MM.1S (cell line): ENCODE data around the gene TMEM263.

Experiments
- DNase-seq: peaks from one replicate; pipeline ENCODE4 v3.0.0-alpha.2; 2015
- H2AFZ ChIP-seq: fragments of 300-600 bp; sonication (generic); 2 replicates; pipeline ENCODE4 v1.6.0; 2016; ENCODE audit warnings: antibody characterized with exemption, low read length
- H3F3A ChIP-seq: fragments of 300-600 bp; sonication (generic); 2 replicates; pipeline ENCODE4 v1.6.1; 2016; ENCODE audit warnings: mild to moderate bottlenecking, antibody characterized with exemption, low read length, moderate library complexity, mixed read lengths; ENCODE audit not compliant: insufficient read depth
- H3K27ac ChIP-seq: fragments of 300-600 bp; sonication (generic); 2 replicates; pipeline ENCODE4 v1.5.1; 2016; ENCODE audit warnings: mild to moderate bottlenecking, low read length
- H3K27me3 ChIP-seq: fragments of 300-600 bp; sonication (generic); replicated peaks from 2 replicates; pipeline ENCODE4 v1.6.0; 2016; ENCODE audit warnings: low read length; ENCODE audit not compliant: insufficient read depth
- H3K36me3 ChIP-seq: fragments of 300-600 bp; sonication (generic); replicated peaks from 2 replicates; pipeline ENCODE4 v1.6.1; 2016; ENCODE audit warnings: mild to moderate bottlenecking, low read length, mixed read lengths; ENCODE audit not compliant: insufficient read depth
- H3K4me1 ChIP-seq: fragments of 300-600 bp; sonication (generic); 2 replicates; pipeline ENCODE4 v1.6.1; 2016; ENCODE audit warnings: low read length, mixed read lengths
- H3K4me2 ChIP-seq: fragments of 300-600 bp; sonication (generic); 2 replicates; pipeline ENCODE4 v1.6.0; 2016; ENCODE audit warnings: low read depth, low read length
- H3K4me3 ChIP-seq: fragments of 300-600 bp; sonication (generic); 2 replicates; pipeline ENCODE4 v1.5.1; 2016; ENCODE audit warnings: low read length, mixed read lengths
- H3K79me2 ChIP-seq: fragments of 300-600 bp; sonication (generic); 2 replicates; pipeline ENCODE4 v1.6.1; 2016; ENCODE audit warnings: mixed run types, low read length, mixed read lengths
- H3K9ac ChIP-seq: fragments of 300-600 bp; sonication (generic); 2 replicates; pipeline ENCODE4 v1.6.1; 2016; ENCODE audit warnings: low read length, mixed read lengths
- H3K9me2 ChIP-seq: fragments of 300-600 bp; sonication (generic); replicated peaks from 2 replicates; pipeline ENCODE4 v1.6.1; 2016; ENCODE audit warnings: mild to moderate bottlenecking, low read length, mixed read lengths; ENCODE audit not compliant: insufficient read depth
- H3K9me3 ChIP-seq: fragments of 300-600 bp; sonication (generic); replicated peaks from 2 replicates; pipeline ENCODE4 v1.6.1; 2016; ENCODE audit warnings: mild to moderate bottlenecking, low read length, mixed read lengths; ENCODE audit not compliant: insufficient read depth
- H4K20me1 ChIP-seq: fragments of 300-600 bp; sonication (generic); 2 replicates; pipeline ENCODE4 v1.6.1; 2016; ENCODE audit warnings: mild to moderate bottlenecking, low read length, moderate library complexity, mixed read lengths; ENCODE audit not compliant: insufficient read depth
- CTCF ChIP-seq: fragments of 300-600 bp; sonication (generic); IDR thresholded peaks from 2 replicates; pipeline ENCODE4 v1.5.1; 2016; ENCODE audit warnings: antibody characterized with exemption, low read length, mixed read lengths
- EZH2 ChIP-seq: fragments of 300-600 bp; sonication (generic); optimal IDR thresholded peaks from 2 replicates; pipeline ENCODE3; 2017; ENCODE audit warnings: low read depth, mild to moderate bottlenecking, antibody characterized with exemption, low read length, mixed read lengths
- EZH2phosphoT487 ChIP-seq: fragments of 300-600 bp; sonication (generic); IDR thresholded peaks from 2 replicates; pipeline ENCODE4 v1.6.1; 2018; ENCODE audit warnings: antibody characterized with exemption, low read length

Gene TMEM263

DNA sequence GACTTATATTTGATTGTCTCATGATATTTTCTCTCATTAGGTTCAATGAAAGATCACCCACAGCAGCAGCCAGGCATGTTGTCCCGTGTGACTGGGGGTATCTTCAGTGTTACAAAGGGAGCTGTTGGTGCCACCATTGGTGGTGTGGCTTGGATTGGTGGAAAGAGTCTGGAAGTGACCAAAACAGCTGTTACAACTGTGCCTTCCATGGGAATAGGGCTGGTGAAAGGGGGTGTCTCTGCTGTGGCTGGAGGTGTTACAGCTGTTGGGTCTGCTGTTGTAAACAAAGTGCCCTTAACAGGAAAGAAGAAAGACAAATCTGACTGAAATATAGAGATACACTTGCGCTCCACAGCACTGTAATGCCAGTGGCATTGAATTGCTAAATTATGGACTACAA is 15.4 kb downstream of the TMEM263 start:
- Histone ChIP-seq H3K36me3 (no peaks in the 10 kb centered on the region; the same call in 1 of the 2 replicates), H3K27ac (no peak overlapping the region), H3K4me2 (no peak overlapping the region), H3F3A (no peaks in the 10 kb centered on the region), H4K20me1 (no peaks in the 10 kb centered on the region), H3K4me1 (no peaks in the 10 kb centered on the region), H3K9me2 (no peaks in the 10 kb centered on the region), H3K27me3 (no peaks in the 10 kb centered on the region), H3K9me3 (no peaks in the 10 kb centered on the region), H3K4me3 (no peak overlapping the region), H3K79me2 (no peaks in the 10 kb centered on the region), H3K9ac (no peak overlapping the region), H2AFZ (no peak overlapping the region)
- DNase-seq = no peak
- TF ChIP-seq EZH2 = no peak
- no peak for TF ChIP-seq CTCF
- TF ChIP-seq EZH2phosphoT487 = no peak

DNA sequence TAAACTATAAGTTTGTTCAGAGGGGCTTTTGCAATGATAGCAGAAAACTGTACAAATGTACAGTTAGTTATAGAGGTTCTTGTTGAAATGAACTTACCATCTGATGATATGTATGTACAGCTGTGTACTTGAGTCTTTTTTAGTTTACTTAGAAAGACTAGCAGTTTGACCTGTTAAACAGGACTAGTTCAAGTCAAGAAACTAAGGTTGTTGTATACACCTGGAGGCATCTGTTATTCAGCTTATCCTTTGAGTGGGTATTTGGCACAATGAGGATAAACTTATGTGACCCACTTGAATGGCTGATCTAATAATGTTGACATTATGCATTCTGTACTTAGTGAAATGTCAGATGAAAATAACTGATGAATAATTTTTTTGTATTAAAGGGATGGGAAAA is 17.8 kb downstream of the TMEM263 start:
- H3F3A ChIP-seq = no peaks in the 10 kb centered on the region
- no peaks in the 10 kb centered on the region for H4K20me1 ChIP-seq
- H3K9me3 ChIP-seq = no peaks in the 10 kb centered on the region
- DNase-seq = no peak
- no peaks in the 10 kb centered on the region; the same call in 1 of the 2 replicates for H3K36me3 ChIP-seq
- no peak overlapping the region for H2AFZ ChIP-seq
- no peak overlapping the region for H3K27ac ChIP-seq
- H3K9me2 ChIP-seq = no peaks in the 10 kb centered on the region
- no peaks in the 10 kb centered on the region for H3K27me3 ChIP-seq
- H3K4me2 ChIP-seq = no peak overlapping the region
- H3K4me1 ChIP-seq = no peaks in the 10 kb centered on the region
- no peak overlapping the region for H3K9ac ChIP-seq
- no peaks in the 10 kb centered on the region for H3K79me2 ChIP-seq
- no peak for TF ChIP-seq CTCF
- TF ChIP-seq EZH2 = no peak
- TF ChIP-seq EZH2phosphoT487 = no peak
- no peak overlapping the region for H3K4me3 ChIP-seq

DNA sequence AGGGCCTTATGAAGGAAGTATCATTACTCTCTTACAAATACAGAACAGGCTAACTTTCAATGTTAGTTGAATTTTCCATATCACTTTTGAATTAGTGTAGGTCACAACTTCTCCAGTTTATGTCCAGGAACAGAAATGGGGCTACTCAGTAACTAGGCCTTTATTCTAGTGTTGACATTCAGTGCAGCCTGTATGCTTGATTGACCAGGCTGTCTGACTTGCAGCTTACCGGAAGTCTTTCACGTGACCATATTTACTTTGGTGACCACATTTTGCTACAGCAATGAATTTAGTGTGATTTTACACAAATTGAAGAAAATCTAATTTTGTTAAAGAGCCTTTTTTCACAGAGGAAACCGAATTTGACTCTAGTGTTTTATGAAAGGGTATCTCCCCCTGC is 18.8 kb downstream of the TMEM263 start:
- Histone ChIP-seq H3K36me3 (no peaks in the 10 kb centered on the region; the same call in 1 of the 2 replicates), H3K27me3 (no peaks in the 10 kb centered on the region), H3K79me2 (no peaks in the 10 kb centered on the region), H3K9me2 (no peaks in the 10 kb centered on the region), H3K9ac (no peak overlapping the region), H3K9me3 (no peaks in the 10 kb centered on the region), H3K27ac (no peak overlapping the region), H4K20me1 (no peaks in the 10 kb centered on the region), H3K4me1 (no peaks in the 10 kb centered on the region), H3K4me3 (no peak overlapping the region), H3K4me2 (no peak overlapping the region), H2AFZ (no peak overlapping the region), H3F3A (no peaks in the 10 kb centered on the region)
- TF ChIP-seq CTCF (no peak), EZH2phosphoT487 (no peak), EZH2 (no peak)
- DNase-seq = no peak

DNA sequence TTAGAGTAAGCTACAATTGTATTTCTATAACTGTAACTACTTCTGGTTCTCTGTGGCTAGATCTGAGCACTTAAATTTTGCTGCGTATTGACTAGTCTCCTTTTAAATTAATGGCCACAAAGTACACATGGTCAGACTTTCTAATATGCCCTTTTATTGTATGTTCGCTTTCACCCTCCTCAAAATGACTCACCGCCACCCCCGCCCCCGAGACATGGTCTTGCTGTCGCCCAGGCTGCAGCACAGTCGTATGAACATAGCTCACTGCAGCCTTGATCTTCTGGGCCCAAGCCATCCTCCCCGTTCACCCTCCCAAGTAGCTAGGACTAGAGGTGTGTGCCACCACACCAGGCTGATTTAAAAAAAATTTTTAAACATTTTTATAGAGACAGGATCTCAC is 19.4 kb downstream of the TMEM263 start:
- H3K36me3 ChIP-seq = no peaks in the 10 kb centered on the region; the same call in 1 of the 2 replicates
- no peaks in the 10 kb centered on the region for H4K20me1 ChIP-seq
- no peak overlapping the region for H3K4me2 ChIP-seq
- DNase-seq = no peak
- H3K9ac ChIP-seq = no peak overlapping the region
- no peaks in the 10 kb centered on the region for H3F3A ChIP-seq
- no peak for TF ChIP-seq CTCF
- no peak for TF ChIP-seq EZH2
- no peak for TF ChIP-seq EZH2phosphoT487
- H3K4me3 ChIP-seq = no peak overlapping the region
- H3K27me3 ChIP-seq = no peaks in the 10 kb centered on the region
- no peaks in the 10 kb centered on the region for H3K9me3 ChIP-seq
- H3K4me1 ChIP-seq = no peaks in the 10 kb centered on the region
- no peak overlapping the region for H3K27ac ChIP-seq
- no peak overlapping the region for H2AFZ ChIP-seq
- no peaks in the 10 kb centered on the region for H3K79me2 ChIP-seq
- H3K9me2 ChIP-seq = no peaks in the 10 kb centered on the region
